ENCODE data around the gene OCLN. TPM values are rescaled to one million over a fixed set of nuclear protein-coding genes. Genes with fewer than 3 reads are reported as not detected.

OCLN gene
- total RNA-seq, 1 donor from 2014 or later, result 104 TPM

DNA sequence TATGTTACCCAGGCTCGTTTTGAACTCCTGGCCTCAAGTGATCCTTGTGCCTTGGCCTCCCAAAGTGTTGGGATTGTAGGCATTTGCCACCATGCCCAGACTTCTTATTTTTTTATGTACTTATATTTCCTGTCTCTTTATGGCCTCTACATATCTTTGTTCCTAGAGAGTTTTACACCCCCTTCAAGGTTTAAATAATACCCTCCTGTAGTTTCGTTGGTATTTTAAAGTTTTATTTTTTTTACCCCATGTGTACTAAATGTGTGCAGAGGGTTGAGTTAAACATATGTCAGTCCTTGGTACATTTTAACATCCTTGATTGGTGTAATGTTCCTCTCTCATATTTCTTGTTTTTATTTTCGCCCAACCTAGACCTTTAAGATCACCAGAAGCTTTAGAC lies 29.4 kb downstream of the OCLN start:
- no peak for DNase-seq (ENCODE audit: low read depth)
- Histone ChIP-seq H3K4me3 (ENCODE audit: low read depth, low read length) (no peak overlapping the region), H3K36me3 (ENCODE audit: control insufficient read depth, insufficient read depth, low read length) (no peaks in the 10 kb centered on the region), H3K27me3 (ENCODE audit: control insufficient read depth, insufficient read depth, low read length) (no peaks in the 10 kb centered on the region)
- TF ChIP-seq, protein P1, sequence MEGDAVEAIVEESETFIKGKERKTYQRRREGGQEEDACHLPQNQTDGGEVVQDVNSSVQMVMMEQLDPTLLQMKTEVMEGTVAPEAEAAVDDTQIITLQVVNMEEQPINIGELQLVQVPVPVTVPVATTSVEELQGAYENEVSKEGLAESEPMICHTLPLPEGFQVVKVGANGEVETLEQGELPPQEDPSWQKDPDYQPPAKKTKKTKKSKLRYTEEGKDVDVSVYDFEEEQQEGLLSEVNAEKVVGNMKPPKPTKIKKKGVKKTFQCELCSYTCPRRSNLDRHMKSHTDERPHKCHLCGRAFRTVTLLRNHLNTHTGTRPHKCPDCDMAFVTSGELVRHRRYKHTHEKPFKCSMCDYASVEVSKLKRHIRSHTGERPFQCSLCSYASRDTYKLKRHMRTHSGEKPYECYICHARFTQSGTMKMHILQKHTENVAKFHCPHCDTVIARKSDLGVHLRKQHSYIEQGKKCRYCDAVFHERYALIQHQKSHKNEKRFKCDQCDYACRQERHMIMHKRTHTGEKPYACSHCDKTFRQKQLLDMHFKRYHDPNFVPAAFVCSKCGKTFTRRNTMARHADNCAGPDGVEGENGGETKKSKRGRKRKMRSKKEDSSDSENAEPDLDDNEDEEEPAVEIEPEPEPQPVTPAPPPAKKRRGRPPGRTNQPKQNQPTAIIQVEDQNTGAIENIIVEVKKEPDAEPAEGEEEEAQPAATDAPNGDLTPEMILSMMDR (IDR thresholded peaks at IDR 0.05; ENCODE audit: insufficient read depth, low read length, poor library complexity, severe bottlenecking), result no peak

DNA sequence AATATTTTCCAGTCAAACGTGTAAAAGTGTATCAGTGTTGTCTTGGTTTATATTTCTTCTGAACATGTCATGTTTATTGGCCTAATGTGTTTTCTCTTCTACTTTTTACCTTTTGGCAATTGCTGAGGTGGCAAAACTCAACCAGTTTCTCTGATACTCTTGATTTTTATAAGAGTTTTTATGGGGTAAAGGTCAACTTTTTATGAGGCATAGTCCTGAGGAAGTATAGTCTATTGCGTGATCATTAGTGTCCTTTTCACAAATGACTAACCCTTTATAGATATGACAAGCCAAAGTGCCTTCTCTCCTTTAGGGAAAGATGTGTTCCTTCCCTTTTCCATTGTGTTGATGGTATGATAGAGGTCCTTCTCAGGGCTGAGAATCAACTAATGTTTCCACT lies 32.9 kb downstream of the OCLN start:
- no peaks in the 10 kb centered on the region for H3K36me3 ChIP-seq (ENCODE audit: control insufficient read depth, insufficient read depth, low read length)
- DNase-seq (ENCODE audit: low read depth), result no peak

DNA sequence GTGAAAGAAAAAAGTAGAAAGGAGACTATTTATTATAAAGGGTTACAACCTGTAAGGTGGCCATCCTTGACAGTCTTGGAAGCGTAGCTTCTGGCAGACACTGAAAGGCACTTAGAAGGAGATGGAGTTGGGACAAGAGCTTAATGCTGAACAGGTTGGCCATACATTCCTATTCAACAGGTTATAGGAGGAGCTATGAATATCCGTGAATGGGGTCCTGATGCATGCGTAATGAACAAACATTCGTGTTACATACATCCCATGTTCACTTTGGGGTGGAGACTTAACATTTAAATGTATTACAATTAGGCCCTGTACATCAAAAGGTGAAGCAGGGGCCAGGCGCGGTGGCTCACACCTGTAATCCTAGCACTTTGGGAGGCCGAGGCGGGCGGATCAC lies 34.1 kb downstream of the OCLN start:
- H3K36me3 ChIP-seq (ENCODE audit: control insufficient read depth, insufficient read depth, low read length), result no peaks in the 10 kb centered on the region
- no peaks in the 10 kb centered on the region for H3K27me3 ChIP-seq (ENCODE audit: control insufficient read depth, insufficient read depth, low read length)
- H3K4me3 ChIP-seq (ENCODE audit: low read depth, low read length), result no peak overlapping the region
- no peak for DNase-seq (ENCODE audit: low read depth)
- TF ChIP-seq, protein P1 (IDR thresholded peaks at IDR 0.05; ENCODE audit: insufficient read depth, low read length, poor library complexity, severe bottlenecking), result no peak

More for the DNA sequence above, 32.9 kb downstream of the OCLN start:
- H3K27me3 ChIP-seq (ENCODE audit: control insufficient read depth, insufficient read depth, low read length), result no peaks in the 10 kb centered on the region
- no peak overlapping the region for H3K4me3 ChIP-seq (ENCODE audit: low read depth, low read length)
- TF ChIP-seq, protein P1 (IDR thresholded peaks at IDR 0.05; ENCODE audit: insufficient read depth, low read length, poor library complexity, severe bottlenecking), result no peak

DNA sequence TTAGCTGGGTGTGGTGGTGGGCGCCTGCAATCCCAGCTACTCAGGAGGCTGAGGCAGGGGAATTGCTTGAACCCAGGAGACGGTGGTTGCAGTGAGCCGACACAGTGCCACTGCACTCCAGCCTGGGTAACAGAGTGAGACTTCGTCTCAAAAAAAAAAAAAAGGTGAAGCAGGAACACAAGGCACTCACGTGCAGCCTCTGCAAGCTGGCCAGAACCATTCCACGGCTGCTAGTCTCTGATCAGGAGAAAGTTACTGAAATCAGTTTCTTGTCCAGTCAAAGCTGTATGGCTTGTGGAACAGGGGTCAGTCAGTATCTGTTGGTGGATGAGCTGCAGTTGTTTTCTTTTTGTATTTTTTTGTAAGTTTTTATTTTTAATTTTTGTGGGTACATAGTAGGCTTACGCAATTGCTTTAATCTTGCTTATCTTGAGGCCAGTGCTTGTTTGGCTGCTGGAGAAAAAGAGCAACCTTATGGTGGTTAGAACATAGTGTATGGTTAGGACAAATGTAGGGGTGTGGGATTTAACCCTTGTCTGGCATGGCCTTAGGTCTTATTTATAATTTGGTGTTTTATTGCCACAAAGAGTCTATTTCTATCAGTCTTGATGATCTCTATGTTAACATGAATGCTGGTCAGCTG lies 34.7 kb downstream of the OCLN start:
- DNase-seq (ENCODE audit: low read depth), result no peak
- TF ChIP-seq, protein P1 (IDR thresholded peaks at IDR 0.05; ENCODE audit: insufficient read depth, low read length, poor library complexity, severe bottlenecking), result no peak
- H3K4me3 ChIP-seq (ENCODE audit: low read depth, low read length), result no peak overlapping the region
- no peaks in the 10 kb centered on the region for H3K27me3 ChIP-seq (ENCODE audit: control insufficient read depth, insufficient read depth, low read length)
- no peaks in the 10 kb centered on the region for H3K36me3 ChIP-seq (ENCODE audit: control insufficient read depth, insufficient read depth, low read length)

DNA sequence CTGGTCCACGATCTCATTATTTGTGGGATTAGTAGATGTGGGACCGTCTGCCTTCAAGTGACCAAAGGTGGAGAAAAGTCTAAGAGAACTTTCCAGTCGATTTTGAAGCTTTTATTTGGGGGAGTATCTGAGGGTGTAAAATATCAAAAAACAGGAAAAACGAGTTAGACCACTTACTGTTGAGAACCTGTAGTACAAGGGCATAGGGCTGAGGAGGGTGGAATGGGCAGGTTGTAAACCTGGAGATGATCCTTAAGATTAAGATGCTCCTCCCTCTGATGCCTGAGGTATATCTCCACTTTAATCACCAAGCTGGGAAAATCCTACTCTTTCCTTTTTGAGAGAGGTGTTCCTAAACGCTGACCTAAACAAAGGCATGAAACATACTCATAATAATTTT lies 35.4 kb downstream of the OCLN start:
- Histone ChIP-seq H3K4me3 (ENCODE audit: low read depth, low read length) (no peak overlapping the region), H3K36me3 (ENCODE audit: control insufficient read depth, insufficient read depth, low read length) (no peaks in the 10 kb centered on the region), H3K27me3 (ENCODE audit: control insufficient read depth, insufficient read depth, low read length) (no peaks in the 10 kb centered on the region)
- no peak for DNase-seq (ENCODE audit: low read depth)
- TF ChIP-seq, protein P1 (IDR thresholded peaks at IDR 0.05; ENCODE audit: insufficient read depth, low read length, poor library complexity, severe bottlenecking), result no peak

DNA sequence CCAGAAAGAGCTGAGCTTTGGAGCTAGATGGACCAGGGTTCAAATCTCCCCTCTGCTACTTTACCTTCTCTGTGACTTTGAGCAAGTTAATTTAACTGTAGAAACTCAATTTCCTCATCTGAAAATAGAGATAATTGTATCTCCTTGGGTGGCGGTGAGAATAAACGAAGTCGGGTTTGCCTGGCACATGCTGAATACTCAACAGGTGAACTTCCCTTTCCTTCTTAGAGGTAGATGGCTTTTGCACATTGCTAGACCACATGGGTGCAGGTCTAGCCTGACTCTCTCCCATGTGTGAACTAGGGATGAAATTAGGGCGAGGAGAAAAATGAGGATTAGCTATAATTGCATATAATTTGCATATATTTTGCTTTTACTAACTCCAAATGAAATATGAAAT lies 36.0 kb downstream of the OCLN start:
- H3K4me3 ChIP-seq (ENCODE audit: low read depth, low read length), result no peak overlapping the region
- no peak for DNase-seq (ENCODE audit: low read depth)
- no peaks in the 10 kb centered on the region for H3K36me3 ChIP-seq (ENCODE audit: control insufficient read depth, insufficient read depth, low read length)
- H3K27me3 ChIP-seq (ENCODE audit: control insufficient read depth, insufficient read depth, low read length), result no peaks in the 10 kb centered on the region
- TF ChIP-seq, protein P1 (IDR thresholded peaks at IDR 0.05; ENCODE audit: insufficient read depth, low read length, poor library complexity, severe bottlenecking), result no peak
